Endodermal cell (in vitro differentiated cells): ENCODE measurements around the gene ZP3. TPM values are rescaled to one million over a fixed set of nuclear protein-coding genes. Genes with fewer than 3 reads are reported as not detected.
A peak's percentile ranks its signal among the peaks of the same experiment; 100 is the strongest.

ENCODE experiments used
- DNase-seq: peaks from one replicate; pipeline ENCODE4 v3.0.0-alpha.2; 2017
- H3K27ac ChIP-seq: 2 replicates; pipeline ENCODE4 v1.5.1; 2013; ENCODE audit warnings: mild to moderate bottlenecking, low read depth, low read length, moderate library complexity
- H3K27me3 ChIP-seq: 2 replicates; pipeline ENCODE4 v1.6.1; 2013; ENCODE audit warnings: mild to moderate bottlenecking, low read length, moderate library complexity; ENCODE audit not compliant: insufficient read depth, control insufficient read depth, poor library complexity, severe bottlenecking
- H3K36me3 ChIP-seq: 2 replicates; pipeline ENCODE4 v1.7.0; 2013; ENCODE audit warnings: mild to moderate bottlenecking, low read length, moderate library complexity; ENCODE audit not compliant: control insufficient read depth, insufficient read depth
- H3K4me1 ChIP-seq: one replicate; pipeline ENCODE4 v1.7.0; 2013; ENCODE audit warnings: low read length; ENCODE audit not compliant: control insufficient read depth, insufficient read depth
- H3K4me3 ChIP-seq: 2 replicates; pipeline ENCODE4 v1.5.1; 2013; ENCODE audit warnings: mild to moderate bottlenecking, low read length, moderate library complexity
- H3K9ac ChIP-seq: 2 replicates; pipeline ENCODE4 v1.6.1; 2013; ENCODE audit warnings: mild to moderate bottlenecking, low read length, moderate library complexity; ENCODE audit not compliant: poor library complexity, severe bottlenecking; ENCODE audit errors: extremely low read depth
- H3K9me3 ChIP-seq: 2 replicates; pipeline ENCODE4 v1.6.1; 2013; ENCODE audit warnings: mild to moderate bottlenecking, low read length, moderate library complexity; ENCODE audit not compliant: control insufficient read depth
- H3K27ac Mint-ChIP-seq: 2 replicates; pipeline ENCODE4 v1.8.0; 2020; ENCODE audit warnings: mixed read lengths
- H3K27me3 Mint-ChIP-seq: 2 replicates; pipeline ENCODE4 v1.8.0; 2021; ENCODE audit warnings: mild to moderate bottlenecking, mixed read lengths; ENCODE audit not compliant: insufficient read depth
- H3K36me3 Mint-ChIP-seq: 2 replicates; pipeline ENCODE4 v1.8.0; 2020; ENCODE audit warnings: low read depth, mixed read lengths
- H3K4me1 Mint-ChIP-seq: 2 replicates; pipeline ENCODE4 v1.8.0; 2020; ENCODE audit warnings: mixed read lengths
- H3K4me3 Mint-ChIP-seq: 2 replicates; pipeline ENCODE4 v1.8.0; 2020; ENCODE audit warnings: mild to moderate bottlenecking, moderate library complexity, mixed read lengths
- H3K9me3 Mint-ChIP-seq: 2 replicates; pipeline ENCODE4 v1.8.0; 2020; ENCODE audit warnings: mild to moderate bottlenecking, mixed read lengths
- WGBS, 2 experiments: methylation state at CpG; one replicate each; pipeline versions ENCODE4 v1.1.5 to v1.1.7; 2013; ENCODE audit warnings: missing lambda C conversion rate in 2 of 2, mixed read lengths in 1 of 2; ENCODE audit not compliant: insufficient coverage in 1 of 2, insufficient read length in 1 of 2; 5-methylcytosine and 5-hydroxymethylcytosine counted together
- total RNA-seq, 2 donors: library from RNA; stranded (reverse); fragmentation: NEBNext Ultra II Directional in 1 of 2; extraction: Animal tissue kit (Norgen Biotek cat#: 25700) in 1 of 2; gene quantifications; 2 replicates in 1 of 2; 3 replicates in 1 of 2; pipeline ENCODE4 v1.2.1, GENCODE V29; 2021
- TF ChIP-seq, protein P1 (sequence below): fragments of 200-600 bp; sonication (generic); conservative IDR thresholded peaks from 2 replicates; pipeline ENCODE4 v1.5.0; 2021; ENCODE audit warnings: antibody characterized with exemption, mild to moderate bottlenecking

The ZP3 gene
- total RNA-seq, 2 donors from 2014 or later: 0.53 to 2.3 TPM

DNA sequence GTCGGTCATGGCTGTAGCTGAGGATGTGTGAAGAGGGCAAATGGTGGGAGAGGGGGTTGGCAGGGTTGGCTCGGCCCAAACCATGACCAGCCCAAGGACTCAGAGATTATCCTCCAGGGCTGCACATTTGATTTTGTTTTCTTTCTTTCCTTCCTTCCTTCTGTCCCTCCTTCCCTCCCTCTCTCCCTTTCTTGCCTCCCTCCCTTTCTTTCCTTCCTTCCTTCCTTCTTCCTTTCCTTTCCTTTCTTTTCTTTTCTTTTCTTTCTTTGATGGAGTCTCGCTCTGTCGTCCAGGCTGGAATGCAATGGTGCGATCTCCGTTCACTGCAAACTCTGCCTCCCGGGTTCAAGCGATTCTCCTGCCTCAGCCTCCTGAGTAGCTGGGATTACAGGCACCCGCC lies 19.0 kb upstream of the ZP3 start:
- H3K27ac ChIP-seq: no peak overlapping the region
- H3K9ac ChIP-seq: no peak overlapping the region
- peaks cover 22% of the 10 kb centered on the region for H3K4me1 Mint-ChIP-seq
- H3K9me3 Mint-ChIP-seq: no peaks in the 10 kb centered on the region
- no peak overlapping the region for H3K4me3 ChIP-seq
- H3K27me3 ChIP-seq: no peaks in the 10 kb centered on the region
- peaks cover 5% of the 10 kb centered on the region for H3K4me1 ChIP-seq
- no peaks in the 10 kb centered on the region for H3K27me3 Mint-ChIP-seq
- H3K9me3 ChIP-seq: no peaks in the 10 kb centered on the region
- peaks cover 5% of the 10 kb centered on the region for H3K36me3 Mint-ChIP-seq
- no peaks in the 10 kb centered on the region for H3K36me3 ChIP-seq
- TF ChIP-seq, protein P1, sequence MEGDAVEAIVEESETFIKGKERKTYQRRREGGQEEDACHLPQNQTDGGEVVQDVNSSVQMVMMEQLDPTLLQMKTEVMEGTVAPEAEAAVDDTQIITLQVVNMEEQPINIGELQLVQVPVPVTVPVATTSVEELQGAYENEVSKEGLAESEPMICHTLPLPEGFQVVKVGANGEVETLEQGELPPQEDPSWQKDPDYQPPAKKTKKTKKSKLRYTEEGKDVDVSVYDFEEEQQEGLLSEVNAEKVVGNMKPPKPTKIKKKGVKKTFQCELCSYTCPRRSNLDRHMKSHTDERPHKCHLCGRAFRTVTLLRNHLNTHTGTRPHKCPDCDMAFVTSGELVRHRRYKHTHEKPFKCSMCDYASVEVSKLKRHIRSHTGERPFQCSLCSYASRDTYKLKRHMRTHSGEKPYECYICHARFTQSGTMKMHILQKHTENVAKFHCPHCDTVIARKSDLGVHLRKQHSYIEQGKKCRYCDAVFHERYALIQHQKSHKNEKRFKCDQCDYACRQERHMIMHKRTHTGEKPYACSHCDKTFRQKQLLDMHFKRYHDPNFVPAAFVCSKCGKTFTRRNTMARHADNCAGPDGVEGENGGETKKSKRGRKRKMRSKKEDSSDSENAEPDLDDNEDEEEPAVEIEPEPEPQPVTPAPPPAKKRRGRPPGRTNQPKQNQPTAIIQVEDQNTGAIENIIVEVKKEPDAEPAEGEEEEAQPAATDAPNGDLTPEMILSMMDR: no peak
- DNase-seq: no peak
- H3K27ac Mint-ChIP-seq: no peak overlapping the region
- WGBS, 2 experiments: 96% methylated on average over 7 to 9 of the region's 9 CpGs
- H3K4me3 Mint-ChIP-seq: no peak overlapping the region

DNA sequence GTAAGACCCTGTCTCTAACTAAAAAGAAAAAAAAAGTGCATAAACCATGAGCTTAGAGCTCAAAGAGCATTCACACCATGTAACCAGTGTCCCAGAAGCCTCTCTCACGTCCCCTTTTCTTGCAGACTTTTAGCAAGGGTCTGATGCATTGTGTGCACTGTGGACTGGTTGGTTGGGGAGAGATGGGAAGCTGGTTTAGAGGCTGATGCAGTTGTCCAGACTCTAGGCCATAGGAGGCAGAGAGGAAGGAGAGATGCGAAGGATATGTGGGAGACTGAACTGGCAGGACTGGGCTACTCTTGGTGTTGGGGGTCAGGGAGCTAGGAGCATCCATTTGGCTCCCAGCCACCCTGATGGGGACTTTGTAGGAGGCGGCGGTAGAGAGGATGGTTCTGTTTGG lies 17.0 kb upstream of the ZP3 start:
- WGBS, 2 experiments: 66 to 80% methylated on average over 1 to 4 of the region's 4 CpGs
- H3K27me3 Mint-ChIP-seq: no peaks in the 10 kb centered on the region
- Histone ChIP-seq H3K27me3 (no peaks in the 10 kb centered on the region), H3K4me3 (no peak overlapping the region), H3K4me1 (peaks cover 5% of the 10 kb centered on the region), H3K9me3 (no peaks in the 10 kb centered on the region), H3K36me3 (no peaks in the 10 kb centered on the region), H3K9ac (no peak overlapping the region), H3K27ac (no peak overlapping the region)
- DNase-seq: no peak
- TF ChIP-seq, protein P1: no peak
- H3K9me3 Mint-ChIP-seq: no peaks in the 10 kb centered on the region
- H3K4me1 Mint-ChIP-seq: peaks cover 22% of the 10 kb centered on the region
- H3K36me3 Mint-ChIP-seq: peaks cover 3% of the 10 kb centered on the region
- no peak overlapping the region for H3K27ac Mint-ChIP-seq
- no peak overlapping the region for H3K4me3 Mint-ChIP-seq

DNA sequence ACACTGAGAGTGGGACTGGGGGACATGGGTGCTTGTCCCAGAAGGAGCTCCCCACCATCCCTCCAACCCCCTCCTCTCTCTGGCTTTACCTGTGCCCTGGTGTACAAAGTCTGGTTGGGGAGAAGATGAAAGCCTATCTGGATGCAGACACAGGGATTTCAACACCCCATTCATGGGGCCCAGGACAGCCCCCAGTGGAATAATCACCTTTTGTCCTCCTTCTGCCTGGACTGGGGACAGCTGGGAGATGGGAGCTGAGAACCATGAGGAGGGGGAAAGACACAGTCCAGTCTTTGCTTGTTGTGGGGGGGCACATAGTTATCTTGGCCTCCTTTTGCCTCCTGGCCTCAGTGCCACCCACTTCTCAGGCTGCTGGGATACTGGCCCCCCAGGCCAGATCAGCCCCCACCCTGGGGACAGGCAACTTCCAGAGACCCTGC lies 16.6 kb upstream of the ZP3 start:
- no peak overlapping the region for H3K27ac Mint-ChIP-seq
- Histone ChIP-seq H3K27ac (no peak overlapping the region), H3K36me3 (no peaks in the 10 kb centered on the region), H3K27me3 (no peaks in the 10 kb centered on the region), H3K9ac (no peak overlapping the region), H3K9me3 (no peaks in the 10 kb centered on the region), H3K4me1 (peaks cover 5% of the 10 kb centered on the region), H3K4me3 (peak overlapping the region; percentile 83)
- H3K36me3 Mint-ChIP-seq: peaks cover 3% of the 10 kb centered on the region
- TF ChIP-seq, protein P1: no peak
- H3K9me3 Mint-ChIP-seq: no peaks in the 10 kb centered on the region
- no peaks in the 10 kb centered on the region for H3K27me3 Mint-ChIP-seq
- no peak for DNase-seq
- peak overlapping the region; percentile 62 for H3K4me3 Mint-ChIP-seq
- H3K4me1 Mint-ChIP-seq: peaks cover 22% of the 10 kb centered on the region
